Activated gamma-delta T cell (primary cell): Measurements from ENCODE around the gene ATRAID.
"Not testable (repeated sequence)": the region's sequence is repeated elsewhere in the genome, so short reads cannot be mapped to it uniquely, and the experiment has no call there.

Experiments used
- DNase-seq: peaks from one replicate; lab custom pipeline; 2025; lab: John Stamatoyannopoulos, UW
- total RNA-seq, 2 donors: gene quantifications; one replicate each; lab custom pipeline; 2026; lab: John Stamatoyannopoulos, UW

ATRAID gene
- 67.0 to 78.8 reads per million in 2 donors for total RNA-seq

- peak; percentile 80 for DNase-seq
Measured at GRCh38 chr2:27211943-27212625, at the start of gene ATRAID, which contains the start of gene SLC5A6. ATRAID (plus strand) TSS chr2:27212041; CDS start chr2:27212369, 328 bp downstream. SLC5A6 (minus strand) TSS chr2:27212268; CDS start chr2:27207650, 4,618 bp downstream.

GRCh38 chr2:27162151-27163121, 49.4 kb upstream of the ATRAID start:
- DNase-seq, result no peak

GRCh38 chr2:27164960-27165763, 46.7 kb upstream of the ATRAID start:
- DNase-seq, result no peak

- DNase-seq, result no peak
Measured at GRCh38 chr2:27170581-27171337, 41.1 kb upstream of the ATRAID start.

- no peak for DNase-seq
Measured at GRCh38 chr2:27171351-27171848, 40.4 kb upstream of the ATRAID start.

- no peak for DNase-seq
Measured at GRCh38 chr2:27174638-27175037, 37.2 kb upstream of the ATRAID start.

- DNase-seq, result no peak
Measured at GRCh38 chr2:27175330-27175729, 36.5 kb upstream of the ATRAID start.

- DNase-seq, result not testable (repeated sequence)
Measured at GRCh38 chr2:27175781-27176180, 36.1 kb upstream of the ATRAID start.

- DNase-seq, result no peak
Measured at GRCh38 chr2:27177441-27178351, 34.1 kb upstream of the ATRAID start.

- no peak for DNase-seq
Measured at GRCh38 chr2:27178469-27178868, 33.4 kb upstream of the ATRAID start.

- no peak for DNase-seq
Measured at GRCh38 chr2:27179344-27180000, 32.4 kb upstream of the ATRAID start.

GRCh38 chr2:27182346-27182745, 29.5 kb upstream of the ATRAID start:
- DNase-seq, result no peak

GRCh38 chr2:27184115-27184514, 27.7 kb upstream of the ATRAID start:
- DNase-seq, result no peak

- no peak for DNase-seq
Measured at GRCh38 chr2:27185331-27186026, 26.4 kb upstream of the ATRAID start.

- DNase-seq, result no peak
Measured at GRCh38 chr2:27186613-27187345, 25.1 kb upstream of the ATRAID start.

- DNase-seq, result no peak
Measured at GRCh38 chr2:27189989-27190388, 21.9 kb upstream of the ATRAID start.

- no peak for DNase-seq
Measured at GRCh38 chr2:27191070-27191829, 20.6 kb upstream of the ATRAID start.
